ENCODE measurements around the gene KIFC1.

- TF ChIP-seq CTCF (IDR thresholded peaks at IDR 0.05): no peak
- TF ChIP-seq POLR2A (IDR thresholded peaks at IDR 0.05): no peak
Observed at GRCh38 chr6:33441457-33441856, 49.8 kb downstream of the KIFC1 start.
